ENCODE measurements around the gene NCKAP1.

- TF ChIP-seq RFX5 (IDR thresholded peaks at IDR 0.05; ENCODE audit: low read depth, low read length) (no peak), POLR2A (IDR thresholded peaks at IDR 0.05; ENCODE audit: low read depth, low read length) (no peak), CTCF (conservative IDR thresholded peaks at IDR 0.05; ENCODE audit: low read depth, low read length) (no peak), CEBPB (IDR thresholded peaks at IDR 0.05; ENCODE audit: low read depth, low read length) (no peak), MXI1 (IDR thresholded peaks at IDR 0.05; ENCODE audit: borderline replicate concordance, low read depth, low read length) (no peak), MAFK (IDR thresholded peaks at IDR 0.05; ENCODE audit: low read depth, low read length) (no peak), FOS (IDR thresholded peaks at IDR 0.05; ENCODE audit: low read depth, low read length) (no peak), BHLHE40 (IDR thresholded peaks at IDR 0.05; ENCODE audit: low read depth, low read length) (no peak)
These were observed 60.8 kb downstream of the NCKAP1 start for GRCh38 chr2:182977463-182977862.
